Stimulated activated CD4-positive, alpha-beta T cell treated with anti-CD3 and anti-CD28 coated beads, Interleukin-1b, Interleukin-23, amount 100 ng/mL, for 48 hours (primary cell): ENCODE measurements around the gene RERG.

ENCODE experiments used
- DNase-seq: peaks from one replicate; pipeline ENCODE4 v3.0.0-alpha.2; 2020

Gene RERG

DNA sequence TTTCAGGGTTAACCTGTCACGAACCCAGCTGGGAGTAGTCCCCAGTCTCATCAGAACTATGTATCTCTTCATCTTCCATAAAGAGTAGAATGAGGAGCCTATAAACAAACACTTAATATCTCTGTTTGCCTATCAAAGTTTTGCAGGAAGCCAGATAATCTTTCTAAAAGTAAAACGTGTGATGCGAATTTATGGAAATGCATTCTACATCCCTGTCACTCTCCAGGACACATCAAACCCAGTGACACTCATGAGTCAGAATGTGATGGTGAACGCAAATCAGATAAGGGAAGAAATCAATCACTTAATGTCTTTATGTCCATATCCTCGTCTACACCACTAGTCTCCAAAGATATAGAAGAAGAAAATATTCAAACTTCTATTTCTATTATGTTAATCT is 37.4 kb downstream of the RERG start:
- no peak for DNase-seq

DNA sequence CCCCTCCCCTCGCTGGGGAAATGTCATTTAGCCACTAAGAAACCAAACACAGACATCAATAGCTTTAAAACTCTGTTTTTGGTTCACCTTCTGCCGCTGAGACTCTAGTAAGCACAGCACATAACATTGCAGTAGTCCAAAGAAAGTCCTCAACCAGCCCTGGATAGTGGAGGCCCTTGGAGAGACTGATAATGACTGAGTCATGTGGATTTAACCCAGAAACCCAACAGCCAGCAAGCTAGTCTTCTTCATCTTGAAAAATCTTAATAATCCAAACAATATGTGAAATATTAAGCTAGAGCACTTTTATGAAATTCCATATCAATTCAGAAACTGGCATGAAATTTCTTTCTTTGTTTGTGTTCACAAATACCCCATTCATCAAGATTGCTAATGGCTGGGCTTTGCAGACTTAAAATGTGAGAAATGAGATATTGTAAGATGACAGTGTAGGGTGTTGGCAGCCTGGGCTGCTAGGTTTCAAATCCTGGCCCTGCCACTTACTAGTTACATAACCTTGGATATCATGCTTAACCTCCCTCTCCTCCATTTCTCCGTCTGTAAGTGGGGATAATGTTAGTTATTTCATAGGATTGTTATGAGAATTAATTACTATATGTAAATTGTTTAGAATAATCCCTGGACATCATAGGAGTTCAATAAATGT is 40.1 kb downstream of the RERG start:
- DNase-seq, result no peak

DNA sequence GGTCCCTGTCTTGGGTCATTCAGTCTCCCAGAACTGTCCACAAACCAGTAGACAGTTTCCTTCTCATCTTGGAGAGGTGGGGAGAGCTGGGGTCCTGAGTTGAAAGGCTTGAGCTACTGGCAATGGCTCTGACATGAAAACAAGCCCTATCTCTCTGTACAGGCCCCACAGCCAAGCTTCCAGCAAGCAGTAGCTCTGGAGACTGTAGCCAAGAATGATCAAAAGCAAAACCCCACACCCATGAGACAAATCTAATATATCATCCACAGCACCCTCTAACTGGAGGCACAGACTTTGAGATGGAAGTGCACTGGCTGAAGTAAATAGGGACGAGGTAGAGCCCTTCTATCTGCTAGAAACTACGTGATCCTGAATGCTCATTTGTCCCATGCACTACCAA is 40.9 kb downstream of the RERG start:
- no peak for DNase-seq

DNA sequence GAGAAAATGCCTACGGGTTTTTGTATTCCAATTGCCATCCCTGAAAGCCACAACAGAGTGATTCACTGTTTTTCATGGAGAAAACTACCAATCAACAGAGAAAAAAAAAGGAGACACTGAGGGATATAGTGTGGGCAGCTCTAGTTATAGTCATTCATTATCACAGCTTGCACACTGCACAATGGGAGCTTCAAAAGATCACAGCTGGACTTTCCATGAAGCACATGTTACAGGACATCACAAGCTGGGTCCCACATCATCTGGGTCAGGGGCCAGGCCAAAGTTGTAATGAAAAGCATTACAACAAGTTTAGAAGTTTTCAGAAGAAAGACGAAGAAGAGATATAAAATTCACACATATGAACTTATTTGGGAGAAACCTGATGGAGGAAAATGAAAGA is 41.5 kb downstream of the RERG start:
- no peak for DNase-seq

DNA sequence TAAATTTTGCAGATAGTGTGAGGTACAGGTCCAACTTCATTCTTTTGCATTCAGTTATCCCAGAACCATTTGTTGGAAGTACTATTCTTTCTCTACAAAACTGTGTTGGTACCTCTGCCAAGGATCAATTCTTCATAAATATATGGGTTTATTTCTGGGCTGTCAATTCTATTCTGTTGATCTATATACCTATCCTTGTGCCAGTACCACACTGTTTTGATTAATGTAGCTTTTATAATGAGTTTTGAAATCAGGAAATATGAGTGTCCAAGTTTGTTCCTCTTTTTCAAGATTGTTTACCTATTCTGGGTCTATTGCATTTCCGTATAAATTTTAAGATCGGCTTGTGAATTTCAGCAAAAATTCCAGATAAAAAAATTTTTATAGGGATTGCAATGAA is 48.1 kb downstream of the RERG start:
- DNase-seq, result no peak

DNA sequence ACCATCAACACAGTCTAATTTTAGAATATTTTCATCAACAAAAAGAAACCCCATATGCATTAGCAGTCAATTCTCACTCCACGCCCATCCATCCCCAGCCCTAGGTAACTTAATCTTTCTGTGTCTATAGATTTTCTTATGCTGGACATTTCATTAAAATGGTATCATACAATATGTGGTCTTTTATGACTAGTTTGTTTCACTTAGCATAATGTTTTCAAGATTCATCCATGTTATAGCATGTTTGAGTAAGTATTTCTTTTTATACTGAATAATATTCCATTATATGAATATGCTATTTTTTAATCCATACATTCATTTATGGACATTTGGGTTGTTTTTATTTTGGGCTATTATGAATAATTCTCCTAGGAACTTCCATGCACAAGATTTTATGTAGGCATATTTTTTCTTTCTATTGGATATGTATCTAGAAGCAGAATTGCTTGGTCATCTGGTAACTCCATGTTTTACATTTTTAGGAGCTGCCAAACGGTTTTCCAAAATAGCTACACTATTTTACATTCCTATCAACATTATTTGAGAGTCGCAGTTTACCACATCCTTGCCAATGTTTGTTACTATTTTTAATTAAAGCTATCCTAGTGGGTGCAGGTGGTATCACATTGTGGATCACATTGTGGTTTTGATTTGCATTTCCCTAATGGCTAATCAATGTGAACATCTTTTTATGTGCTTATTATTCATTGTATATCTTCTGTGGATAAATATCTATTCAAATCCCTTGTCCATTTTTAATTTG is 49.0 kb downstream of the RERG start:
- no peak for DNase-seq

DNA sequence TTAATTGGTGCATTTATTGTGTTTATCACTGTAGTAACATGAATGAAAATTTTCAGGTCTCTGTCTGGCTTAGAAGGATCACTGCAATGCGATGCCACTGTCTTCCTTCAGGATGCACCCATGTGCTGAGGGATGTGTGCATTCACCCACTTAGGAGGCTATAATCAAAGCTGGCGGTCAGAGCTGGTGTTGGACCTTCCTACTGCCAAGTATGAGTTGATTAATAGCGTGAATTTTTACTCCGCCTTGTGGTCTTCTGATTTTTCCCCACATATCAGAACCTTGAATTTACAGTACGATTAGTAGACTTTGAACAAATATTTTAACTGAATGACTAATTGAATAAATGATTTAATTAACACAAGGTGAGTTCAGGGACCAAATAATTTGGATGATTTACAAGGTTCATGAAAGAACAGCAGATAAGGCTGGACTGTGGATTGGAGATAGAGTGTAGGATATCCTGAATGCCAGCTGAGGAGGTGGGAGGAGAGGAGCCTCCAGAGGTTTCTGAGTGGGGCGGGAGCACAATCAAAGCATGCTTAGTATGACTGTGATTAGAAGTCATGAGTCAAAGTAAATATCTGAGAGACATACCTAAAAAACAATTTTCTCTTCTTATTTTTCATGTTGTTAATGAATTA is 50.1 kb downstream of the RERG start:
- DNase-seq, result no peak

DNA sequence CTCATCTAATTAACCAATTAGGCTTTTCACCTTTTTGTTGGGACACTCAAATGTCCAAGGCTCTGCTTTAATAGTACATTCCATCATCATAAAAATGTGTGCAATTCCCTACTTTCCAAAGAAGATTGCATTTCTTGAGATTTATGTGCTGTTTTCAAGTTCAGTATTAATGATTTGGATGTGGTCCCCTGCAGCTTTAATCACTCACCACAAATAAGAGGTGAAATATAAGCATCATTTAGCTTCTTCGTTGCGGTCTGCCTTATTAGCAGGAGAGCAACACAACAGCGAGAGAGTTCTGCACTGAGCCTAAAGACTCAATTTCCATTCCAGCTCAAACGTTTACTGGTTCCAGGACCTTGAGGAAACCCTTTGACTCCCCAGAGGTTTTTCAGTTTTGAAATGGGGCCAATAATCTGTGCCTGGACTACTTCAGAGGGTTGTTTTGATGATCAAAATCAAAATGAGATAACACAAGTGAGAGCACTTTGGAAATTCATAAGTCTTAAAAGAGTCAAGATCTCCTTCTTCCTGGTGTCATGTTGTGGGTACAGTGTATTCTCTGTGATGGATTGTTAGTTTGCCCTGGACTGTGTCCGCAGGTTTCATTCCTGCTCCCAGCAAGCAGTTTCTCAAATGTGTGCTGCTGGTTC is 53.1 kb downstream of the RERG start:
- no peak for DNase-seq

DNA sequence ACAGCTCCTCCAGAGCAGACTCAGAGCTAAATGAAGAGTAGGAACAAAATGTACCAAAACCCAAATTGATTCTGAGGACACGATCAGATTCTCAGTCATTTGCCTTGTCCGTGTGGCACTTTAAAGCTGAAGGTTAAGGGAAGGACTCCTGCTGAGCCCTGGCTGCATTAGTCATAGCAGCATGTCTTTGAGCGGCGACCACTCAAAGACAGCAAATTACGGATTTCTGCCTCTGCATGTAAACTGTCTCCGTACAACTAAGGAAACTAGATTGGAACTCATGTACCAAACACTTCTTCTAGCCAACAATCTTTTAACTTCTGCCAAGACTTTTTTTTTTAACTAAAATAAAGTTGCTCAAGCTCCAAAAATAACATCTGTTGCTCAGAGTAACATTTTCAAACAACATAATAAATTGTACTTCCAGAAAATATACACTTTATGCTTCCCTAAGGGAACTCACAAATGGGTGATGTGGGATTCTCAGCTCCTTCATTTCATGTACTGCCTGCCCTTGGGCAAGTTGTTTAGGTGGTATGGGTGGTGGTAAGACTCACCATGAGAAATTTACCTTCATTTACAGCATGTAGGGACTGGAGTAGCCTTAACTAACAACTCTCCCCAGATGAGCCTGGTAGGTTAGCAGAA is 56.1 kb downstream of the RERG start:
- no peak for DNase-seq

DNA sequence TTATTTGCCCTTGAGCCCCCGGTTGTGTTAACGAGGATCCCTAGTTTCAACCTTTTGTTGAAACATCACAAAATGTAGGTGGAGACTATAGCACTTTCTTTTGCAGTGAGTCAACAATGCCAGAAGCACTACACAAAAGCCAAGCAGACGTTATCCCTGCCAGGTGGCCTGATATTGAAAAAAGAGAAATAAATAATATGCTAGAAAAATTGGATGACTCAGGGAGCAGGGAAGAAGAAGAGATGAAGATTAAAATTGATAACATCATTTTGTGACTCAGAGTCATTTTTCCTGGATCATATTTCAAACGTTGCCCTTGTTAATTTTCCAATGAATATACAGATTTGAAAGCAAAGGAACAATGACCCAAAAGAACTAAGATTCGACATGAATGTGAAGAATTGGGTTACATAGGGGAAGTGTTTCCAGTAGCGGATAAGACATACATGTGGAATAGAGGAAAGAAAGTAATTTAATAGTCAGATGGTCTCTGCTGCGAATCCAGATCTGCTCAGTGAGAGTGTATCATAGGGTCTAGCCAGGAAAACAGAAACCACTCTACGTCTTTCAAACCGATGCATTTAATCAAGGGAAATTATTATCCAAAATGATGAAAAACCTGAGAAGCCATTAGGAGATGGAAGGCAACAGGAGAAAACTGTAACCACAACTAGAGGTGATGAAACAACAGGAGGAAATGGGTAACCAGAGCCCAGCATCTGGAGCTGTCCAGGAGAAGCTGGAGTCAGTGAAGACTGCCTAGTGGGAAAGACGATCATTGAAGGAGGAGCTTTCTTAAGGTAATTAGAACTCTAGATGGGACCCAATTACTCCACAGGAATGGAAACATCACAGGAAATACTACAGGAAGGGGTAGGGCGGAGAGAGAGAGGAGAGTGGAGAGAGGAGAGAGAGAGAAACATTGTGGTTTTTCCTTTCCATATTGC is 57.9 kb downstream of the RERG start:
- no peak for DNase-seq

DNA sequence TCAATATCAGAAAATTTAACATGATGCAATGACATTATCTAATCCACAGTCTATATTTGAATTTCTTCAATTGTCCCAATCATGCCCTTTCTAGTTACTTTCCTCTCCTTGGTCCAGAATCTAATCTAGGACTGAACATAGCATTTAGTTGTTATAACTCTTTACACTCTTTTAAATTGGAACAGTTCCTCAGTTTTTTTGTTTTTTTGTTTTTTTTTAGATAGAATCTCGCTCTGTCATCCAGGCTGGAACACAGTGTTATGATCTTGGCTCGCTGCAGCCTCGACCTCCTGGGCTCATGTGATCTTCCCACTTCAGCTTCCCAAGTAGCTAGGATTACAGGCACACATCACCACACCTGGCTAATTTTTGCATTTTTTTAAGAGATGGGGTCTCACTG is 63.1 kb downstream of the RERG start:
- DNase-seq, result no peak

DNA sequence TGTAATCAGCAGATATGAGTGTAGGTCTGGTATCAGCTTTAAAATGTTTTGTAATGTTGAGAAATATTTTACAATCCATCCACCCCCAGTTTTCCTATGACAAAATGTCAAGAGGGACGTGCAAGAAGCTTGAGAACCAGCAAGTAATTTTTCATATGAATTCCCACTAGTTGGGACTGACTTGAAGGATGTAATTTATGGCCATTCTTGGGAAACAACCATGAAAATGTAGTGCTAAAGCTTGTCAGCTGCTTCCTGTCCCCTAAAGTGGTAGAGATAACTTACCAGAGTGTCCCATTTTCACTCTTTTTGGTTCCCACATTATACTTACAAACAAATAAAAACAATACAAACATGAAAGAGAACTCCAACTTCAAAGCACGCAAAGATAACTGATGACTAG is 63.9 kb downstream of the RERG start:
- DNase-seq, result no peak

DNA sequence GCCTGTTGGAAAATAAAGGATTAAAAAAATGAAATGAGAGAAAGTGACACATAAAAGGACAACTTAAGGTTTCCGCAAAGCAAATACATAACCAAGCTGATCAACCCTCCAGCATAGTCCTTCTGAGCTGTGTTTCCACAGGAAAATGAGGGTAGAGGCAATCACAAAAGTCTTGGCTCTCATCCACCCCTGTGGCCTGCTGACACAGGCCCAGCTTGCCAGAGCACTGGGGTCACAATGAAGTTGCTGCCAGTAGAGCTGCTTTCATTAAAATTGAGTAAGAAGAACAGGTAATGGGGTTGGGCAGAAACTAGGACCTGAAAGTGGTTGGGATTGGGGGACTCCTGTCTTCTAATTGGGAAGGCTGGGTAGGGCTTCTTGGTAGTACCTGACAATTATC is 65.9 kb downstream of the RERG start:
- DNase-seq, result no peak

DNA sequence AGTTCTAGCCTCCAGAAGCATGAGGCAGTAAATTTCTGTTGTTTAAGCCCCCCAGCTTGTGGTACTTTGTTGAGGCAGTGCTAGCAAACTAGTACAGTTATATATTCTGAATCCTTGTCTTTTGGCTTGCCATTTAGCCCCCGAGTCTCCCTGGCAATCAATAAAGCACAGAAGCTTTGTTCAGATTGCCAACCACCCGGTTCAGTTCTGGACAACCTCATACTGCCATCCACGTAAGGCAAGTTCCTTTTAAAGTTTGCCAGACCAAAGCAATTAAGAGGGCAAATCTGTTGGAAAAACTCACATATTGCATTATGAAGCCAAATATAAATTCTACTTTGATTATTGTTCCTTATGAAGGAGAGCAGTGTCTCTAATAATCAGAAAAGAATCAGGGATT is 67.1 kb downstream of the RERG start:
- DNase-seq, result no peak

DNA sequence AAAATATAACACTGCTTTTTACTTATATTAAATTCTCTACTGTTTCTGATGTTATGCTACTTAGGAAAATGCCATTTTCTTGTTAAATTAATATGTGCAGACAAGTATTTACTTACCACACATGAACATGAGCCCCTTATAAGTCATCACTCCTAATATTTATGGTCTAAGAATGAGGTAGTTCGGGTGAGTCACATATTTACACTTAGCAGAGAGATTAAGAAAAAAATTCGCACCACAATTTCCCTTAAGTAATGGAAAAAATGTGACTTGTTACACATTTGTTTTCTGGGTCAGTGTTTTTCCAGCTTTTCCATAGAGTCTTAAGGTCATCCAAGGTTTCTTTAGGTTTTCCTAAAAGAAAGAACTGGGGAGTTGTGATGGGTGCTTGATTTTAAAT is 68.3 kb downstream of the RERG start:
- no peak for DNase-seq

DNA sequence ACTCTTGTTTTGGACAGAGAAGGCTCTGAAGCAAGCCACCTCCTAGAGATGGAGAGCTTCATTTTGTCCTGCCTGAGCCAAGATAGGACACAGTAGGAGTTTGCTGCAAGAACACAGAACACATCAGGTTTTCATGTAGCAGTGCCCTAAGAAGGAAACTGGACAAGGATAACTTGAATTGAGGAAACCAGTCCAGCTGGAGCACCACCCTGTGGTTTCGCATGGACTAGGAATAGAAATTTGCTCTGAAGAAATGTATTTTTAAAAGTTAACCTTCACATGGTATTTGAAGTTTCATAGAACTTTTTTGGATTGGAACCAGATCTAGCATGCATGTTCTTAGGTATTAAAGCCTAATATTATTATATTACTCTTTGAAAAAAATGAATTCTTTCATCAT is 68.8 kb downstream of the RERG start:
- DNase-seq, result no peak

DNA sequence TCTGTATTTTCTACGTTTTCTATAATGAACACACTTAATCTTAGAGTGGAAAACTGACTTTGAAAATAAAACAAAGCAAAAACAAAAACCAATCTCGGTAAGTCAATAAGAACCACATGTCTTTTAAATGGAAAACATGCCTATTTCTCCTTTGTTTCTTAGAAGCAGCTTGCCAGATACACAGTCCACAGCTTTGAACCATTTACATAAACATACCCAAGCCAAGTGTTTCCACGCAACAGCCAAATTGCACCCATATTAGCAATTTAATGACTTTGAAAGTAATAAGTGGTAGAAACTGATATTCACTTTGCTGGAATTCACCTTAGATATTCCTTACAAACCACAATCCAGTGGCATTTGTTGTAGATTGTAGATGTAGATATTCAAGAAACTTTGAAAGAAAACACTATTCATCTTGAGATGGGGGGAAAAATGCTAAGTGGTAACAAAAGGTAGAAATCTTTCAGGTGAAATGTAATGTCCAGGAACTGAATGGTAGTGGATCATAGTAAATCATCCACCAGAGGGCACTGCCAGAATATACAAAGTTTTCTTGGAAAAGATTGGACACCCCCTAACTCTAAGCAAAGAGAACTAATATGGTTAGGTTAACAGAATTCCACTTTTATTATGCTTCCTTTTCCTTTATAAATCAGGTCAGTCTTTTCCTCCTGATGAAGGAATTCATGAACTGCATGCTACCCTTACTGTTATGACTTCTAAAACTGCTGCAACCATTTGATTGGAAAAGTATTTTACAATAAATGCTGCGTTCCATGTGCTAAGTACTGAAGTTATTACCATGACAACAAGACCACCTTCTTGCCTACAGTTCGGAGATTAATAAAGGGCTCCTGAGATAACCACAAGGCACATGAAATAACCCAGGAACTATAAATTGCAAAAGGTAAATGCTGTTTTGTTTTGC is 69.8 kb downstream of the RERG start:
- no peak for DNase-seq

DNA sequence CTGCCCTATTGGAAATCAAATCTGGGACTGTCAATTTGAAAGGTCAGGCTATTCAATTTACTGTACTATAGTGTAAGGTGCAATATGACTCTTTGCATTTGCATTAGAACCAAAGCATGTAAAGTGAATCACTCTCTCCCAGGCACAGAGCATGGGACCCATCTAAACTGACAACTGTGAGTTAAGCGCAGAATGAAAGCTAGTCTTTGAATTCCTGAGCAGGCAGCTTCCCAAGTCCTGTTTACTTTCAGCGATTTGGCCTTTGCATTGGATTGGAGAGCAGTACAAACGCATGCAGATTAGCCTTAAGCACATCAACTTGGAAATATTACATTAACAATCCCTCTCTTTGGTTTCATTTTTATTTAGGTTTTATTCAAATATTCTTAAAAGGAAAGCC is 74.6 kb downstream of the RERG start:
- DNase-seq, result no peak

DNA sequence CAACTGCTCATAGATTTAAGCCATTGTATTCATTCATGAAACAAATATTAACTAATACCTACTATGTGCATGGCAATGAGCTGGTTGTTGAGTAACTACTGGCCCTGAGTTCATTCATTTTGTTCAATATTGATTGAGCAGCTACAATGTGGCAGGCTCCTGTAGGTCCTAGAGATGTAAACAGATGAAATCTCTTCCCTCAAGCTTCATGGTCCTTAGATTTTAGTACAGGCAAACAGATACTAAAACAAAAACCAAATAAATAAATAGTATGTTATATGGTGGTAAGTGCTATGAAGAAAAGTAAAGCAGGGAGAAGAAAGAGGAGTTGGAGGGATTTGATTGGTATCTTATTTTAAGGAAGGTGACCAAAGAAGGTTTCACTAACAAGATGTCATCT is 77.8 kb downstream of the RERG start:
- no peak for DNase-seq

DNA sequence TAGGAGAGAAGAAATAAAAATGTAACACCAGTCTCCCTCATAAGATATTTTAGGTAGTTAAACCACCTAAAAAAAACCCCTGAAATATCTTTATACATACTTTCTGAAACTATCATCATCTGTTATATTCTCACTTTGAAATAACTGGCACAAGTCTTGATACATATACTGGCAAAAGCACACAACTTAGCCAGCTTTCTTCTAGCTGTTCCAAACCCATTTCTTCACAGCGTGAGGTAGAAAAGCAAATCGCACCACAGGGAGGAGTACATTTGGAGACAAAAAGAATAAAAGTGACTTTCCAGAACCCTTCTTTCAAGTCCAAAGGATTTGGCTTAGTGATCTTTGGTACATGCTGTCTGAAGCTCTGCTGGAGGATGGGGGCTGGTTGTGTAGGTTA is 78.5 kb downstream of the RERG start:
- no peak for DNase-seq

DNA sequence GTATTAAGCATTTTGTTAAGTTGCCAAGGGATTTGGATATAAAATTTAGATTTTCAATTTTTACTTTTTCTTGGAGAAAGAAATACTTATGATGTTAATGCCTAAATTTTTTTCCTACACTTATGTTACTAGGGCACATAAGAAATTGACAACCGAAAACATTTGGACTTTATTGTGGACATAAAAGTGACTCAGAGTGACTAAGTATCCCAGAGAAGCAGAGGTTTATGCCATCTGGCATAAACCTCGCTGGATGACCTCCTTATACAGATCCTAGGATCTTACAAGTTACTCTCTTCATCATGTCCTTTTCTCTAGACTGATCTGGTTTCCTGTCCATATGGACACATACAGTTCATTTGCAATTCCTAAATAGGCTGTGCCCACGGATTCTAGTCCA is 89.8 kb downstream of the RERG start:
- DNase-seq, result no peak
